Posterior vena cava (tissue), 2 donors: ENCODE data around the gene SLC39A11. TPM values are rescaled to one million over a fixed set of nuclear protein-coding genes. Genes with fewer than 3 reads are reported as not detected.

Experiments
- DNase-seq: peaks from one replicate; pipeline ENCODE4 v3.0.0-alpha.2; 2020; ENCODE audit warnings: low spot score
- intact Hi-C, 2 donors: fragments of 100-400 bp; cut with DNase I; formaldehyde crosslinking; loops; one replicate each; pipeline versions ENCODE4 v1.14.1 to v1.14.2; 2022 to 2023
- total RNA-seq, 2 donors: library from RNA; stranded (reverse); fragmentation: NEBNext Ultra II Directional; extraction: Animal tissue kit (Norgen Biotek cat#: 25700); gene quantifications; one replicate each; pipeline ENCODE4 v1.2.1, GENCODE V29; 2021
- donor health status: DM: yes; HTN: yes; CAD: no.
- donor health status: DM: yes; HTN: yes; CAD: no.

SLC39A11 gene
- total RNA-seq, 2 donors from 2014 or later: 20.6 to 25.8 TPM

GRCh38 chr17:72971226-72971880, 121.1 kb downstream of the SLC39A11 start:
- intact Hi-C loops: no loop called here
- no peak for DNase-seq

DNA sequence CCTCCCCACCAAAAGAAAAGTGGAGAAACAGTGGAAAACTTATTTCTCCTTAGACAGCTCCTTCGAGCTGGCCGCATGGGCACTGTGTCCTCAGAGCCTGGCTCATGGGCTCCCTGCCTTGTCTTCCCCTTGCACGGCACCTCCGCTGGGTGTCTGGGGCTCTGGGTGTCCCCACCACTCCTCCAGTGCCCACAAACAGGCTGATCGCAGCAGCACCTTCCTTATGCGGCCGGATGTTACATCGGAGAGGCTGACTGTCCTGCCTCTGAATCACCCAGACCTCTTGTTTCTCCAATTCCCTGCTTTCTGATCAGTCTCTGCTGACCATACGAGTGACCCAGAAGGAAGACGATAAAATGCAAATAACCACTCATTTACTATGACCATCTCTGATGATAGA, 121.7 kb downstream of the SLC39A11 start:
- intact Hi-C loops: no loop called here
- no peak for DNase-seq

DNA sequence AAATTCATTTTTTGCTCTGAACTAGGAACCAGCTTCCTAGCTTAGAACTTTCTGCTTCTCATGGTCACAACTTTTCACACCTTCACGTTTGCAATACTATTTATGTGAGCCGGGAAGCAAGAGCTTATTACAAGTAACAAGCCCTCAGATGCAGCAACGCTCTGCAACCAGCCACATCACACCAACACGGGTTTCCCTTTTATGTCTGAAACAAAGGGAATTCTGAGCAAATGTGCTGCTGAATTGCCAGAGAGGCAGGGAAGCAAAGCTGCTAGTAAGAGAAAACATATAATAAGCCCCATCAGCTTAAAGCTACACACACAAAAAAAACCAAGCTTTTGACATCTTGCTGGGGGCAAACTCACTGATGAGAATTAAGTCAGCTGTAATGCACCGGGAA, 122.2 kb downstream of the SLC39A11 start:
- DNase-seq: no peak
- intact Hi-C loops: no loop called here

- intact Hi-C loops: no loop called here
- DNase-seq: no peak
These were observed 123.1 kb downstream of the SLC39A11 start for GRCh38 chr17:72969293-72969906.

DNA sequence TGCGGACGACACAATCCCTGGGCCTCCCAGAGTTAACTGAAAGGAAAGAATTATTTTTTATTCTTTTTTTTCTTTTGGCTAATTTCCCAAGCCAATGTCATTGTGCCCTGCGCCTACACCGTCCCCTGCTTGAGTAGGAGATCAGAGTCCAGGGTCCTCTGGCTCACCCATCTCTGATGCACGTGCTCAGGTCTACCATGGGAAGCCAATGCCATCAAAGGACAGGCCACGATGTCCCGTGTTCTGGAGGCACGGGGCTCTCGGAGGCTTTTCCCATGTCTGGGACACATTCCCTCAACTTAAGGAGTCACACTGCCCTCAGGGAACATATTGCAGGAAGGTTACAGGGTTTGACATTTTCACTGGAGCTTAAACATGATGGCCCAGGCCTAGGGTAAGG, 123.7 kb downstream of the SLC39A11 start:
- intact Hi-C loops: no loop called here
- no peak for DNase-seq

- no peak for DNase-seq
- intact Hi-C loops: no loop called here
These were observed 124.4 kb downstream of the SLC39A11 start for GRCh38 chr17:72967977-72968585.

- intact Hi-C loops: no loop called here
- no peak for DNase-seq
These were observed 125.1 kb downstream of the SLC39A11 start for GRCh38 chr17:72967277-72967970.

- no peak for DNase-seq
- intact Hi-C loops: no loop called here
These were observed 130.4 kb downstream of the SLC39A11 start for GRCh38 chr17:72962106-72962505.

- intact Hi-C loops: no loop called here
- no peak for DNase-seq
These were observed 136.9 kb downstream of the SLC39A11 start for GRCh38 chr17:72955391-72956140.

DNA sequence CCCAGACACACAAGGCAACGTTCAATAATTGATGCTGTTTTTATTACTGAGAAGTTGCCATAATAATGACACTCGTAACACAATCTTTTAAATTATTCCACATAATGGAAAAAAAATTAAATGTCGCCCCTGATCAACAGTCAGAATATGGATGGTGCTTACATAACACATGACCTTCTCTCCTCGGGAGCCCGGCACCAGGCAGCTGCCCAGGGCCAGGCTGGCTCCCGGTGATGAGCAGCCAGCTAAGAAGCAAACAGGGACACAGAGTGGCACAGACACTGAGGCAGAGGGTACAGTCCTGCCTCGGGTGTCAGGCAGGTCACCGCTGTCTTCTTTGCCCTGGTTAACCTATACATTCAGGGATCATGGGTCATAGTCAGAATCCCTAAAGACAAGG, 137.9 kb downstream of the SLC39A11 start:
- DNase-seq: no peak
- intact Hi-C loops: no loop called here

GRCh38 chr17:72953621-72954020, 138.9 kb downstream of the SLC39A11 start:
- intact Hi-C loops: no loop called here
- no peak for DNase-seq

GRCh38 chr17:72952641-72953315, 139.7 kb downstream of the SLC39A11 start:
- DNase-seq: no peak
- intact Hi-C loops: no loop called here

- no peak for DNase-seq
- intact Hi-C loops: no loop called here
These were observed 140.3 kb downstream of the SLC39A11 start for GRCh38 chr17:72952220-72952619.

GRCh38 chr17:72950242-72950931, 142.1 kb downstream of the SLC39A11 start:
- no peak for DNase-seq

DNA sequence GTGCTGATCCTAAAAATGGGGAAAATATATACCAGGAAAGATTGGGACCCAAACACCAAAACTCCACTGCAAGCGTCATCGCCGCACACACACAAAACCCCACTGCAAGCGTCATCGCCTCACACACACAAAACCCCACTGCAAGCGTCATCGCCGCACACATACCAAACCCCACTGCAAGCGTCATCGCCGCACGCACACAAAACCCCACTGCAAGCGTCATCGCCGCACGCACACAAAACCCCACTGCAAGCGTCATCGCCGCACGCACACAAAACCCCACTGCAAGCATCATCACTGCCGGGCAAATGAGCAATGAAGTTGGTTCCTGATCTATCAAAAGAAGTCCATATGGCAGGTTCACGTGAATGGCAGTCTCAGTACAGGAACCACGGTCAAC, 144.4 kb downstream of the SLC39A11 start:
- intact Hi-C loops: no loop called here

More at GRCh38 chr17:72950242-72950931, 142.1 kb downstream of the SLC39A11 start:
- intact Hi-C loops: no loop called here

DNA sequence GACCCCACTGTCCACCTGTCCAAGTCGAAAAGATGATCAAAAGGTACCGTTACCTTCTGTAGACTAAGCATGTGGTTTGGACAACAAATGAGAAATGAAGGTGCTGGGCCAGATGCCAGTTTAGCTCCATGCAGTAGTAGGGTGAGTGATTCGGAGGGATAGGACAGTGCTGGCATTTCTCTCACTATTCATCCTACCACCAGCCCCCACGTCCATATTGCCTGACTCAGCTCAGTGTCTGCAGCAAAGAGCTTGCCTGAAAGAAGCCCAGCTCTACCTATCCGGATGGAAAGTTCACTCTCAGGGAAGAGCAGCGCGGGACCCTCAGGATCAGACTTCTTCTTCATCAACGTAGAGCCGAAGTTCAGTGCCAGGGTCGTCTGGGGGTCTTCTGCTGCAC, 145.0 kb downstream of the SLC39A11 start:
- DNase-seq: no peak
- intact Hi-C loops: no loop called here

More for the DNA sequence above, 144.4 kb downstream of the SLC39A11 start:
- DNase-seq: no peak

DNA sequence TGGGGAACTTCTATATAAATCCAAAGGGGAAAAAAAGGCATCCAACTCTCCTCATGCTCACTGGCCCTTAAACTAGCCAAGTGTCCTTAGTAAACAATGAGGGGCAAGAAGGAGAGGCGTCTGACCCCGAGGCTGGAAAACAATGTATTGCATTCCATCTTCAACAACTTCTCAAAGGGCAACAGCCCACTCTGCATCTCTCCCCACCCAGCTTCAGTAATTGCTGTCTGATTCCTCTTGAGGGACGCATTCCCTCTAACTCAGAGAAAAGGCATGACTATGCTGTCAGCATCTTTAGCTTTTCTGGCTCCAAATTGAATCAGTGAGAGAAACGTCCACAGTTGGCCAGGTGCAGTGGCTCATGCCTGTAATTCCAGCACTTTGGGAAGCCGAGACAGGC, 145.8 kb downstream of the SLC39A11 start:
- no peak for DNase-seq
- intact Hi-C loops: no loop called here

- intact Hi-C loops: no loop called here
- DNase-seq: no peak
These were observed 146.3 kb downstream of the SLC39A11 start for GRCh38 chr17:72946156-72946555.
